IMR-90 (cell line): ENCODE data around the gene PPP1R9A. TPM values are rescaled to one million over a fixed set of nuclear protein-coding genes. Genes with fewer than 3 reads are reported as not detected.

Experiments
- ATAC-seq: fragments of 200-7000 bp; cut with Tn5 transposase; 2 replicates; pipeline ENCODE4 v1.9.1; 2020; ENCODE audit warnings: low read depth, mild to moderate bottlenecking, moderate library complexity
- BruUV-seq: library from RNA; stranded (reverse); fragments of 400-500 nt; replicated peaks from 2 replicates; lab custom pipeline; 2021; lab: Mats Ljungman, UMichigan
- CTCF ChIA-PET: fragments of 300-600 bp; formaldehyde crosslinking; extraction: SDS; loops from one replicate; lab custom pipeline; 2021; ENCODE audit warnings: antibody characterized with exemption; lab: Yijun Ruan, JAX
- POLR2A ChIA-PET: fragments of 300-600 bp; sonication (Branson Sonifier 250); formaldehyde crosslinking; loops from one replicate; lab custom pipeline; 2022; ENCODE audit warnings: antibody characterized with exemption; ENCODE audit not compliant: unreplicated experiment; lab: Charles Lee
- DNase-seq: peaks from one replicate; pipeline ENCODE4 v3.0.0; 2013
- H2AFZ ChIP-seq: replicated peaks from 2 replicates; pipeline ENCODE3; 2013; ENCODE audit warnings: low read length, mild to moderate bottlenecking; ENCODE audit not compliant: poor library complexity
- H2AK5ac ChIP-seq: 2 replicates; pipeline ENCODE4 v1.6.1; 2013; ENCODE audit warnings: low read depth, low read length, inconsistent platforms
- H2AK9ac ChIP-seq: replicated peaks from 2 replicates; pipeline ENCODE3; 2013; ENCODE audit warnings: mild to moderate bottlenecking, low read depth, low read length, moderate library complexity; ENCODE audit not compliant: poor library complexity
- H2BK120ac ChIP-seq: 2 replicates; pipeline ENCODE4 v1.6.1; 2013; ENCODE audit warnings: low read depth, low read length, inconsistent platforms
- H2BK15ac ChIP-seq: 3 replicates; pipeline ENCODE4 v1.6.1; 2013; ENCODE audit warnings: low read depth, low read length, inconsistent platforms
- H2BK20ac ChIP-seq: 2 replicates; pipeline ENCODE4 v1.6.1; 2013; ENCODE audit warnings: low read depth, mild to moderate bottlenecking, inconsistent platforms, low read length, moderate library complexity
- H2BK5ac ChIP-seq: 2 replicates; pipeline ENCODE4 v1.6.1; 2013; ENCODE audit warnings: mild to moderate bottlenecking, low read depth, low read length, inconsistent platforms; ENCODE audit not compliant: poor library complexity, severe bottlenecking
- H3K14ac ChIP-seq: replicated peaks from 2 replicates; pipeline ENCODE4 v1.6.1; 2013; ENCODE audit warnings: low read depth, low read length, inconsistent platforms
- H3K18ac ChIP-seq: 2 replicates; pipeline ENCODE4 v1.6.1; 2013; ENCODE audit warnings: low read depth, low read length, control low read depth
- H3K23ac ChIP-seq: 2 replicates; pipeline ENCODE4 v1.6.1; 2013; ENCODE audit warnings: low read depth, low read length, inconsistent platforms
- H3K27ac ChIP-seq: 2 replicates; pipeline ENCODE4 v1.5.1; 2013; ENCODE audit warnings: mild to moderate bottlenecking, control low read depth, low read length; ENCODE audit not compliant: insufficient read depth
- H3K27me3 ChIP-seq: 2 replicates; pipeline ENCODE4 v1.6.1; 2013; ENCODE audit warnings: low read length; ENCODE audit not compliant: control insufficient read depth, insufficient read depth
- H3K36me3 ChIP-seq: 2 replicates; pipeline ENCODE4 v1.6.1; 2013; ENCODE audit warnings: low read length, mixed read lengths; ENCODE audit not compliant: control insufficient read depth, insufficient read depth
- H3K4ac ChIP-seq: 2 replicates; pipeline ENCODE4 v1.6.1; 2013; ENCODE audit warnings: low read depth, low read length, inconsistent platforms
- H3K4me1 ChIP-seq: 2 replicates; pipeline ENCODE4 v1.6.1; 2013; ENCODE audit warnings: low read length, mixed read lengths; ENCODE audit not compliant: control insufficient read depth, insufficient read depth
- H3K4me2 ChIP-seq: 2 replicates; pipeline ENCODE4 v1.6.1; 2013; ENCODE audit warnings: low read depth, mild to moderate bottlenecking, control low read depth, low read length, moderate library complexity
- H3K4me3 ChIP-seq: 2 replicates; pipeline ENCODE4 v1.5.1; 2013; ENCODE audit warnings: low read depth, mild to moderate bottlenecking, control low read depth, low read length, moderate library complexity; ENCODE audit not compliant: insufficient read depth
- H3K56ac ChIP-seq: 2 replicates; pipeline ENCODE4 v1.6.1; 2013; ENCODE audit warnings: low read length, inconsistent platforms; ENCODE audit not compliant: insufficient read depth; ENCODE audit errors: extremely low read depth
- H3K79me1 ChIP-seq, 2 experiments: 2 replicates each; pipeline ENCODE4 v1.6.1; 2013; ENCODE audit warnings: low read length in 2 of 2, inconsistent platforms in 1 of 2, low read depth in 1 of 2
- H3K9ac ChIP-seq: 2 replicates; pipeline ENCODE4 v1.6.1; 2013; ENCODE audit warnings: low read depth, low read length, control low read depth
- H3K9me1 ChIP-seq: 2 replicates; pipeline ENCODE4 v1.6.1; 2013; ENCODE audit warnings: low read length, inconsistent platforms; ENCODE audit not compliant: insufficient read depth
- H3K9me3 ChIP-seq: 2 replicates; pipeline ENCODE4 v1.6.1; 2013; ENCODE audit warnings: low read length; ENCODE audit not compliant: control insufficient read depth, insufficient read depth
- H4K20me1 ChIP-seq: 2 replicates; pipeline ENCODE4 v1.6.1; 2013; ENCODE audit warnings: low read length, inconsistent platforms; ENCODE audit not compliant: insufficient read depth
- H4K5ac ChIP-seq: 2 replicates; pipeline ENCODE4 v1.6.1; 2013; ENCODE audit warnings: mild to moderate bottlenecking, low read depth, low read length, control low read depth
- H4K8ac ChIP-seq, 2 experiments: 2 replicates each; pipeline ENCODE4 v1.6.1; 2013; ENCODE audit warnings: low read depth in 2 of 2, low read length in 2 of 2, control low read depth in 1 of 2, inconsistent platforms in 1 of 2
- H4K91ac ChIP-seq: 2 replicates; pipeline ENCODE4 v1.6.1; 2013; ENCODE audit warnings: low read depth, low read length, inconsistent platforms; ENCODE audit not compliant: insufficient read depth
- ELK1 ChIP-seq: fragments of 150-350 bp; IDR thresholded peaks from 2 replicates; pipeline ENCODE4 v1.6.1; 2016; ENCODE audit warnings: low read depth, mild to moderate bottlenecking, low read length, moderate library complexity, borderline replicate concordance
- MXI1 ChIP-seq: IDR thresholded peaks from 2 replicates; pipeline ENCODE4 v1.6.1; 2012; ENCODE audit warnings: low read depth, mild to moderate bottlenecking, low read length, moderate library complexity, borderline replicate concordance
- RAD21 ChIP-seq: IDR thresholded peaks from 2 replicates; pipeline ENCODE4 v1.6.1; 2012; ENCODE audit warnings: low read length, improper control_type of control experiment
- RCOR1 ChIP-seq: IDR thresholded peaks from 2 replicates; pipeline ENCODE4 v1.6.1; 2012; ENCODE audit warnings: mild to moderate bottlenecking, low read length, improper control_type of control experiment; ENCODE audit not compliant: insufficient replicate concordance
- USF2 ChIP-seq: fragments of 150-350 bp; IDR thresholded peaks from 2 replicates; pipeline ENCODE4 v1.6.1; 2017; ENCODE audit warnings: mild to moderate bottlenecking, antibody characterized with exemption, low read length, low read depth
- WGBS, 2 experiments: methylation state at CpG; one replicate each; pipeline versions ENCODE4 v1.1.5 to v1.1.7; 2013; ENCODE audit warnings: missing lambda C conversion rate in 2 of 2; ENCODE audit not compliant: insufficient read length in 1 of 2; ENCODE audit errors: extremely low coverage in 2 of 2; 5-methylcytosine and 5-hydroxymethylcytosine counted together
- dilution Hi-C: fragments of 300-500 bp; cut with HindIII; formaldehyde crosslinking; loops from one replicate; pipeline ENCODE4 v1.14.3; 2018; ENCODE audit warnings: low sequenced_read_pairs; ENCODE audit not compliant: unreplicated experiment
- in situ Hi-C: fragments of 300-500 bp; cut with MboI; formaldehyde crosslinking; loops from 3 replicates; pipeline ENCODE4 v1.14.3; 2019; ENCODE audit warnings: low sequenced_read_pairs, inconsistent platforms, mixed read lengths
- intact Hi-C: fragments of 100-400 bp; cut with micrococcal nuclease; formaldehyde crosslinking; loops from 2 replicates; pipeline ENCODE4 v1.10.0; 2022
- polyA plus RNA-seq, 3 experiments: library from polyadenylated mRNA; depleted of rRNA; stranded (reverse); fragments of >200 nt; gene quantifications; 2 replicates each; pipeline ENCODE4 v1.2.3, GENCODE V29; 2012; ENCODE audit warnings: low replicate concordance in 1 of 3
- total RNA-seq: library from RNA; depleted of rRNA; stranded (reverse); fragments of >200 nt; gene quantifications from 2 replicates; pipeline ENCODE4 v1.2.3, GENCODE V29; 2012

Gene PPP1R9A
- total and polyA plus RNA-seq, 2 of the 4 experiments (the other 2 are of a cell fraction): not detected

DNA sequence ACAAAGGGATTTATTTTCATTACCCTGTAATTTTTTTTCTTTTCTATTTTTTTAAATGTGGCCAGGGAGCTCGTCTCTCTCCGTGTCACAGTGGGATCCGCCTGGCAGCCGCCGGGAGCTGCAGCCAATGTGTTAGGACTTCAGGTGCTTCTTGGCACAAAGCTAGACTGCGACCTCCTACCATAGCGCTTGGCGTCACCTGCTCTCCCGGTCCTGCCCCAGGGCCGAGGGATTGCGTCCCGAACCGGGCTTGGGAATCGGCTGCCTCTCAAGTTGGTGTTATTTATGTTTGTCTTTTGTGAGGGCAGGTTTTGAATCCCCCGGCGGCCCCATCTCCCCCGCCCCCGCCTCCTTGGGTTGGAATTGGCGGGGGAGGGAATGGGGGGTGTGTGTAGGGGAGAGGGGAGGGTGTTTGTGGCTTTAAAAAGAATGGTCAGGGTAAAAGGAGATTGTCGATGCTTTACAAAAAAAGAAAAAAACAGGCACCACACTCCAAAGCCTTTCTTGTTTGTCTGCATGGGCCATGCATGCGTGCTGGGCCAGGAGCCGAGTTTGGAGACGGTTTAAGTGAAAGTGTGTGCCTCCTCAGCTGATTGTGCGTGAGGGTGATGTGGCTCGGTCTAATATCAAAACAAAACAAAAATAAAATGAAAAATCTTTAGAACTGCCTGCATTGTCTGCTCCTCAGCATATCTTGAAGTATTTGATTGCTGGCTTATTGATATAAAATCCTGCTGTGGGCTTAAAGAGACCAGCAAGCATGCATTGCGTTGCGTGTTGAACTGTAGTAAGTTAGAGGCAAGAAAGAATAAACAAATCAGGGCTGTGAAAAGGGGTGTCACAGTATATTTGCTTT, 1.2 kb downstream of the PPP1R9A start:
- no peak overlapping the region for H3K14ac ChIP-seq
- H3K79me1 ChIP-seq: no peaks in the 10 kb centered on the region
- no peak overlapping the region for H4K5ac ChIP-seq
- H2BK20ac ChIP-seq: no peak overlapping the region
- no peak overlapping the region for H2AK9ac ChIP-seq
- H3K56ac ChIP-seq: no peak overlapping the region
- no peak overlapping the region for H2AK5ac ChIP-seq
- WGBS, 2 experiments: 100% methylated on average over 1 of the region's 27 CpGs; no CpG with 5 or more reads in 1 of the 2 experiments
- peaks cover 30% of the 10 kb centered on the region for H3K27me3 ChIP-seq
- H2BK15ac ChIP-seq: no peak overlapping the region
- H4K8ac ChIP-seq: no peak overlapping the region
- in situ Hi-C loops (no loop called here), intact Hi-C loops (no loop called here), dilution Hi-C loops (no loop called here)
- H3K4me2 ChIP-seq: peak overlapping the region; percentile 76
- POLR2A ChIA-PET: no interaction called here
- no peak overlapping the region for H3K23ac ChIP-seq
- no peak for TF ChIP-seq ELK1
- no peak for TF ChIP-seq RCOR1
- TF ChIP-seq RAD21: no peak
- no peak for TF ChIP-seq MXI1
- no peak for TF ChIP-seq USF2
- no peaks in the 10 kb centered on the region for H3K9me3 ChIP-seq
- CTCF ChIA-PET: no interaction called here
- peak overlapping the region; percentile 16; the same call in 1 of the 2 replicates for H3K4me3 ChIP-seq
- no peak overlapping the region for H3K27ac ChIP-seq
- no peak overlapping the region for H2BK5ac ChIP-seq
- no peak overlapping the region for H3K4ac ChIP-seq
- H3K36me3 ChIP-seq: no peaks in the 10 kb centered on the region
- BruUV-seq: no TSS peak
- no peaks in the 10 kb centered on the region for H4K20me1 ChIP-seq
- H2BK120ac ChIP-seq: no peak overlapping the region
- no peak overlapping the region for H3K9ac ChIP-seq
- H3K4me1 ChIP-seq: no peaks in the 10 kb centered on the region
- H2AFZ ChIP-seq: peak overlapping the region; percentile 65
- ATAC-seq: no peak; the same call in 1 of the 2 replicates
- H3K18ac ChIP-seq: no peak overlapping the region
- no peaks in the 10 kb centered on the region for H3K9me1 ChIP-seq
- DNase-seq: no peak
- no peak overlapping the region for H4K91ac ChIP-seq
